ENCODE results near the gene SH3GL2.

SH3GL2 gene

DNA sequence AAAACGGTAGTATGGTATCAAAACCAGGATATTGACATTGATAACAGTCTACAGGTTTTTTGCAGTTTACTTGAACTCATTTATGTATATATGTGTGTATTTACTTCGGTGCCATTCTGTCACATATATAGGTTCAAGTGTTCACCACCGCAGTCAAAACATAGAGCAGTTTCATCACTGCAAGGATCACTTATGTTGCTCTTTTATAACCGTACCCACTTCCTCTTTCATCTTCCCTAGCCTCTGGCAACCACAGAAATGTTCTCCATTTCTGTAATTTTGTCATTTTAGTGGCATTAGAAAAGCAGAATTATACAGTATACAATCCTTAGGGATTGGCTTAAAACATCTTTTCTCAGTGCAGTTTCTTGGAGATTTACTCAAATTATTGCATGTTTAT, 90.3 kb downstream of the SH3GL2 start:
- Histone ChIP-seq H2AFZ (ENCODE audit: low read length) (no peak overlapping the region), H3K9me2 (replicated peaks; ENCODE audit: low read depth, low read length) (no peaks in the 10 kb centered on the region), H3K4me2 (ENCODE audit: low read depth, low read length, poor library complexity, severe bottlenecking) (no peak overlapping the region), H3K4me1 (ENCODE audit: insufficient read depth, low read length, poor library complexity, severe bottlenecking) (peaks cover 3% of the 10 kb centered on the region), H3K27me3 (ENCODE audit: insufficient read depth, low read length, poor library complexity, severe bottlenecking) (no peaks in the 10 kb centered on the region), H3K9me3 (ENCODE audit: insufficient read depth, low read depth, low read length) (no peaks in the 10 kb centered on the region), H3K4me3 (ENCODE audit: low read length, poor library complexity, severe bottlenecking) (no peak overlapping the region), H3K79me2 (ENCODE audit: insufficient read depth, low read length) (no peaks in the 10 kb centered on the region), H3F3A (ENCODE audit: low read depth) (no peaks in the 10 kb centered on the region), H4K20me1 (ENCODE audit: insufficient read depth, low read length, poor library complexity, severe bottlenecking) (no peaks in the 10 kb centered on the region), H3K36me3 (ENCODE audit: insufficient read depth, low read length) (no peaks in the 10 kb centered on the region), H3K9ac (ENCODE audit: low read depth, low read length, poor library complexity, severe bottlenecking) (no peak overlapping the region)
- TF ChIP-seq EZH2phosphoT487 (IDR thresholded peaks at IDR 0.05; ENCODE audit: borderline replicate concordance) (no peak), CTCF (conservative IDR thresholded peaks at IDR 0.05; ENCODE audit: low read length) (no peak)

- H4K20me1 ChIP-seq (ENCODE audit: insufficient read depth, low read length, poor library complexity, severe bottlenecking), result no peaks in the 10 kb centered on the region
- no peaks in the 10 kb centered on the region for H3F3A ChIP-seq (ENCODE audit: low read depth)
- H3K36me3 ChIP-seq (ENCODE audit: insufficient read depth, low read length), result no peaks in the 10 kb centered on the region
- H3K27me3 ChIP-seq (ENCODE audit: insufficient read depth, low read length, poor library complexity, severe bottlenecking), result no peaks in the 10 kb centered on the region
- H3K4me2 ChIP-seq (ENCODE audit: low read depth, low read length, poor library complexity, severe bottlenecking), result no peak overlapping the region
- TF ChIP-seq CTCF (conservative IDR thresholded peaks at IDR 0.05; ENCODE audit: low read length), result no peak
- TF ChIP-seq EZH2phosphoT487 (IDR thresholded peaks at IDR 0.05; ENCODE audit: borderline replicate concordance), result no peak
- H3K9ac ChIP-seq (ENCODE audit: low read depth, low read length, poor library complexity, severe bottlenecking), result no peak overlapping the region
- no peaks in the 10 kb centered on the region for H3K9me3 ChIP-seq (ENCODE audit: insufficient read depth, low read depth, low read length)
- no peaks in the 10 kb centered on the region for H3K9me2 ChIP-seq (replicated peaks; ENCODE audit: low read depth, low read length)
- H3K79me2 ChIP-seq (ENCODE audit: insufficient read depth, low read length), result no peaks in the 10 kb centered on the region
- H2AFZ ChIP-seq (ENCODE audit: low read length), result no peak overlapping the region
- no peak overlapping the region for H3K4me3 ChIP-seq (ENCODE audit: low read length, poor library complexity, severe bottlenecking)
- H3K4me1 ChIP-seq (ENCODE audit: insufficient read depth, low read length, poor library complexity, severe bottlenecking), result no peaks in the 10 kb centered on the region
These were observed 103.8 kb downstream of the SH3GL2 start for GRCh38 chr9:17682684-17683083.

- Histone ChIP-seq H4K20me1 (ENCODE audit: insufficient read depth, low read length, poor library complexity, severe bottlenecking) (no peaks in the 10 kb centered on the region), H3K79me2 (ENCODE audit: insufficient read depth, low read length) (no peaks in the 10 kb centered on the region), H2AFZ (ENCODE audit: low read length) (no peak overlapping the region), H3K9me2 (replicated peaks; ENCODE audit: low read depth, low read length) (0 out of 2 replicates have a peak, but pooled peaks cover 6% of the 10 kb centered on the region), H3K4me3 (ENCODE audit: low read length, poor library complexity, severe bottlenecking) (no peak overlapping the region), H3K4me1 (ENCODE audit: insufficient read depth, low read length, poor library complexity, severe bottlenecking) (no peaks in the 10 kb centered on the region), H3F3A (ENCODE audit: low read depth) (no peaks in the 10 kb centered on the region), H3K9ac (ENCODE audit: low read depth, low read length, poor library complexity, severe bottlenecking) (no peak overlapping the region), H3K4me2 (ENCODE audit: low read depth, low read length, poor library complexity, severe bottlenecking) (no peak overlapping the region), H3K27me3 (ENCODE audit: insufficient read depth, low read length, poor library complexity, severe bottlenecking) (no peaks in the 10 kb centered on the region), H3K36me3 (ENCODE audit: insufficient read depth, low read length) (no peaks in the 10 kb centered on the region), H3K9me3 (ENCODE audit: insufficient read depth, low read depth, low read length) (no peaks in the 10 kb centered on the region)
- no peak for TF ChIP-seq CTCF (conservative IDR thresholded peaks at IDR 0.05; ENCODE audit: low read length)
- TF ChIP-seq EZH2phosphoT487 (IDR thresholded peaks at IDR 0.05; ENCODE audit: borderline replicate concordance), result no peak
These were observed 110.0 kb downstream of the SH3GL2 start for GRCh38 chr9:17688834-17689233.
